NOMO-1 treated with dmso at 0.1 percent for 144 hours (cell line): ENCODE results near the gene C16orf89.

Experiments
- DNase-seq: peaks from one replicate; lab custom pipeline; 2025; ENCODE audit not compliant: unreplicated experiment; lab: John Stamatoyannopoulos, UW

The C16orf89 gene

DNA sequence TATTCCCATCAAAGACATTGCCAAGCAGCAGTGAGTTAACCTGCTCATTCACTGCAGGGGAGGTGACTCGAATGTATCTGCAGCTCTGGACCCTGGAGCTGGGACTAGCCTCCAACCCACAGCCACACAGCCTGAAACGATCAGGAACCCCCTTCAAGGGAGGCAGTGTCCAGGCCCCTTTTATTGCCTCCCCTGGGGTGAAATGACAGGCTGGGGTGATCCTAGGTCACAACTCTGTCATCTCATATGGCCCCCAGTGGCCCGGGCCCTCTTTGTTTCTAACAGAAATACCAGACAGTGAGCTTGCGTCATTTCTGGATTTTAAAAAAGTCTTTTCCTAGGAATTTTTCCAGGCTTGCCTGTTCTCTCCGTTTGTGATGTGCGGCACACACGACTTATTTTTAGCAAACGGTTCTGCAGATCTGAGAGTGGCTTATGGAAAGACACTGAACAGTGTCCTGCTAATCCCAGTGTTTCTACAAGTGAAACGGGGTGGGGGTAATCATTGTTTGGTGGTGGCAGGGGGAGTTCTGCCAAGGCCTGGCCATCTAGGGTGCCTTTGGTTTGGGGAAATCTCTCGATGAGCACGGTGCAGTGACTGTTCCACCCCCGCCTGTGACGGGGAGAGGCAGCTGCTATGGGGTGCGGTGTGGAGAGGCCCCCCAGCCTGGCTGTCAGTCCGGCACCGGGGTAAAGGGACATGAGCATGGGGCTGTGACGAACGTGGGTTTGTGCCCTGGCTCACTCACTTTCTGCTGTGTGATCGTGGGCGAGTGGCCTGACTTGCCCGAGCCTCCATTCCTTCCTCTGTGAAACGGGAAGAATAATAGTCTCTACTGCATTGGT lies 59.2 kb downstream of the C16orf89 start:
- no peak for DNase-seq

DNA sequence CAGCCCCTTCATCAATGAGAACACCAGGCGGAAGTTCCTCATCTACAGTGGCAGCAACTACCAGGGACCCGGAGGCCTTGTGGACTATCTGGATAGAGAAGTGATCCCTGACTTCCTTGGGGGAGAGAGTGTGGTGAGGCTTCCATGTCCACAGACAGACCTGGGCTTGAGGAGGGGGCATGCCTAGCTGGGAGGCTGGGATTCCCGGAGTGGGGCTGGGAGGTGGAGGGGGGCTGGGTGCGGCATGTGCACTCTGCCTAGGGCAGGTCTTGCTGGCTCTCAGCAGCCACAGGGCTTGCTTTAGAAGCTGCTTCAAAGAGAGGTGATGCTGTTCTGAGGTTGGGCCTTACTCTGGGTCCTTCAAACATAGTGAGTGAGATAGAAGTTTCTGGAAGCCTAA lies 59.8 kb downstream of the C16orf89 start:
- DNase-seq: no peak

DNA sequence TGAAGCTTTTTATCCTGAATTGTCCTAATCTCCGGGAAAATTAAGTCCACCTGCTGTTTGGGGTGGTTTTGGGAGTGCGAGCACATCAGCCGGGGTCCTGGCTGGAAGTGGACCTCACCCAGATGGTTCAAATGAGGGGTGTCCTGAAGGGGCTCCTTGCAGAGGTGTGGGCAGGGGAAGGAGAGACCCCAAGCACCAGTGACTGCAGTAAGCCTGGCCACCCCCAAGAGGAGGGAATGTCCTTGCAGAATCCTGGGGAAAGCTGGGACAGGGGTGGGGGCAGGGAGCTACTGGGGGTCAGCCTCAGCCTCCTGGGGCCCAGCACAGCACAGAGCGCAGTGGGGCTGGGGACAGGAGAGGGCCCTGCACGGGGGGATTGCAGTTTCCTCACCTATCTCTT lies 61.4 kb downstream of the C16orf89 start:
- no peak for DNase-seq

DNA sequence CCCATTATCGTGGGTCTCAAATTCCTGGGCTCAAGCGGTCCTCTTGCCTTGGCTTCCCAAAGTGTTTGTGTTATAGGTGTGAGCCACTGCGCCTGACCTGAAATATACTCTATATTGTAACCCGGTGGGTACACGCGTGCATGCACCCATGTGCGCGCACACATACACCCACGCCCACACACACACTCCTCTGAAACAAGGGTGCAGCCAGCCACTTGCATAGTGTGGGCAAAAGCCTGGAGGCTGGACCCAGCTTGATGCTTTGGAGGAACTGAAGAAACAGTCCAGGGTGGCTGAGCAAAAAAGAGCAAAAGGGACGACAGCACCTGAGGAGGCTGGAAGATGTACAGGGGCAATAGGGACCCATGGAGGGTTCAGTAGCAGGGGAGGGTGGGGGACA lies 61.9 kb downstream of the C16orf89 start:
- DNase-seq: no peak

DNA sequence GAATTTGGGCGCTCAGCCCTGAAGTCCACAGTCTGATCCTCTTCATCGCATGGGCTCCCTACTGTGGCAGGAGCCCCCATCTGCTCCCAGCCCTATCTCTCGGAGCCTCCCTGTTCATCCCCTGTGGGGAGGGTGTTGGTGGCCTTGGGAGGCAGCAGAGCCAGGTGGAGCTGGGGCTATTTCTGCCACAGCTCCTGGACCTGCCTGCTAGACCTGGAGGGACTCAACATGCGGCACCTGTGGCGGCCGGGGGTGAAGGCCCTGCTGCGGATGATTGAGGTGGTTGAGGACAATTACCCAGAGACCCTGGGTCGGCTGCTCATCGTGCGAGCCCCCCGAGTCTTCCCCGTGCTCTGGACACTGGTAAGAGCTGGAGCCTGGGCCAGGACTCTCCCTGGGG lies 62.5 kb downstream of the C16orf89 start:
- no peak for DNase-seq

DNA sequence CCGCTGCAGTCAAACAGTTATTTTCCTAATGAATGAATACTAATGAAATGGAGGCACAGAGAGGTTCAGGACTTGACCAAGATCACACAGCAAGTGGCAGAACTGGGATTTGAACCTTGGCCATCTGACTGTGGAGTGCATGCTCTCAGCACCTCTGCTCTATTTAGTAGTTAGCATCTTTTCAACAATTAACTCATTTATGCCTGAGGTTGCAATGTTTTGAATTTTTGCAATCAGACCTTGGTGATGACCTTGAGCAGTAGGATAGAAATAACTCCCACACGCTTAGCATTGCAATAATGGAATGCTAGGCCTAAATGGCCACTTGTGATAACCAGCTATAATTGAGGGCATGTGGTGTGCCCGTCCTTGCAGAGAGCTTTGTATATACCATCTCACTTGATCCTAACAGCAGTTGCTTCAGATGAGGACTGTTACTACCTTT lies 63.0 kb downstream of the C16orf89 start:
- no peak for DNase-seq

DNA sequence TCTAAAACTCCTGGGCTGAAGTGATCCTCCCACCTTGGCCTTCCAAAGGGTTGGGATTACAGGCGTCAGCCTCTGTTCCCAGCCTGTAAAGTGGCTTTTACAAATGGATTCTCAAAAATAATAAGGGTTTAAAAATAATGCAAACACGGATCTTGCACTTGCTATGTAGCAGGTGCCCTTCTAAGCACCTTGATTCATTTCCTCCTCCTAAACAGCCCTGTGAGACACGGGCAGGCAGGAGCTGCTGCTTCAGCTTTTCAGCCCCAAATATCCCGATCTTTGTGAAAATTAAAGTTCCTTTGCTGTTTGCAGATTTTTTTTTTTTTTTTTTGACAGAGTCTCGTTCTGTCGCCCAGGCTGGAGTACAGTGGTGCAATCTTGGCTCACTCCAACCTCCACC lies 63.8 kb downstream of the C16orf89 start:
- no peak for DNase-seq

DNA sequence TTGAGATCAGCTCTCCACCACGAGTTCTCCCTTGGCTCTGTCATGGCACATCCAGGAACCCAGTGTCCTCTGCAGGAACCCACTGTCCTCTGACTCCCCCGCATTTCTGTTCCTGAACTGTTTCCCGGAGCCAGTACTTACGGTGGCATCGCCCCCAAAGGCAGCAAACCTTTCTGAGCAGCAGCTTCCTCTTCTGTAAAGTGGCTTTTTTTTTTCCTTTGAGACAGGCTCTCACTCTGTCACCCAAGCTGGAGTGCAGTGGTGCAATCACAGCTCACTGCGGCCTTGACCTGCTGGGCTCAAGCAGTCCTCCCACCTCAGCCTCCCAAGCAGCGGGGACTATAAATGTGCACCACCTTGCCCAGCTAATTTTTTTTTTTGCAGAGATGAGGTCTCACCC lies 64.2 kb downstream of the C16orf89 start:
- no peak for DNase-seq

DNA sequence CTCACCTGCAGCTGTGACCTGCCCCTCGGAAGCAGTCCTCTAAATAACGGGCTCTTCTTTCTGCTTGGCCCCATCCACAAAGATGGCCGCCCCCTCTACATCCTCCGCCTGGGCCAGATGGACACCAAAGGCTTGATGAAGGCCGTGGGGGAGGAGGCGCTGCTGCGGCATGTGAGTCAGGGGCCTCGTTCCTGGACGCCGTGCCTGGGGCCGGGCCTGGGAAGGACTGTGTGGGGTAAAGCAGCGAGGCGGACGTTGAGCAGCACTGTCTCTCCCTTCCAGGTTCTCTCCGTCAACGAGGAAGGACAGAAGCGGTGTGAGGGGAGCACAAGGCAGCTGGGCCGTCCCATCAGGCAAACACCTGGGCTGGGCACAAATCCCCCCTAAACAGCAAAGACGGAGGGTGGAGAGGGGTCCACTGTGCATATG lies 65.2 kb downstream of the C16orf89 start:
- no peak for DNase-seq

DNA sequence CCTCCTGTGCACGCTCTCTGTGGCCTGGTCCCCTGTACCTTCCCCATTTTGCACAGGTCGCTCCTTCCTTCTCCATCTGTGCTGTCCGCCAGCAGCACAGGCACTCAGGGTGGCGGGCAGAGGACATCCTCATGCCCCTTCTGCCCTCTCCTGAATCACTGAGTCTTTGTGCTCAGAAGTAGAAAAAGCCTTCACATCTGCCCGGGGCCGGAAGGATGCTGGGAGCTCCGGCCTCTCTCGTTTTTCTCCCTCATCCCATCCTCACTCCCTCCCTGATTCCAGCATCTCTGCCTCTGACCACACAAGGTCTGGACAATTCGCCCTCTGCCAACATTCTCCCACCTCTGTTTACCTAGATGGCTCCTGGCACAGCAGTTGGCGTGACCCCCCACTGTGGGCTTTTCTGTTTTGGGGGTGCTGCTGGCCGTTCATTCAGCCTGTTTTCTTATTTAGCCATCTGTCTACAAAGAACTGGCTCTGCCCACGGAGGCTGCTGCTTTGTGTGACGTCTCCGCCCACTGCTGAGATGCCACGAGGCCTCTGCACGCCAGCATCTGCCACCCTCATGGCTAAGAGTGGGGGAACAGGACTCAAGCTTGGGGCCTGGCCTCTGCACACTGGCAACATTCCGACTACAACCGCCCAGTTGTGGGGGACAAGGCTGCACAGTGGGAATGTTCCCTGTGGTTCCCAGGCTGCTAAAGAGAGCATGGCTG lies 70.9 kb downstream of the C16orf89 start:
- DNase-seq: no peak
